ENCODE measurements around the gene HMGCS1. TPM values are rescaled to one million over a fixed set of nuclear protein-coding genes. Genes with fewer than 3 reads are reported as not detected.
"Not testable (repeated sequence)": the region's sequence is repeated elsewhere in the genome, so short reads cannot be mapped to it uniquely, and the experiment has no call there.

HMGCS1 gene
- total RNA-seq, 1 donor from 2014 or later: 146 TPM

GRCh38 chr5:43273552-43273951, 39.7 kb downstream of the HMGCS1 start:
- Mint-ChIP-seq H3K27me3 (ENCODE audit: low read depth, unreplicated experiment) (peaks cover 11% of the 10 kb centered on the region), H3K9me3 (ENCODE audit: unreplicated experiment) (peaks cover 6% of the 10 kb centered on the region), H3K36me3 (ENCODE audit: low read depth, unreplicated experiment) (peaks cover 1% of the 10 kb centered on the region), H3K27ac (ENCODE audit: unreplicated experiment) (no peak overlapping the region), H3K4me3 (ENCODE audit: unreplicated experiment) (no peak overlapping the region), H3K4me1 (ENCODE audit: low read depth, unreplicated experiment) (no peaks in the 10 kb centered on the region)
- Histone ChIP-seq H2AFZ (ENCODE audit: low read depth, low read length) (no peak overlapping the region), H3K9me3 (ENCODE audit: insufficient read depth, low read depth, low read length) (no peaks in the 10 kb centered on the region), H3K27ac (ENCODE audit: low read depth, low read length) (no peak overlapping the region), H3K9ac (ENCODE audit: low read length) (no peak overlapping the region), H3K36me3 (ENCODE audit: insufficient read depth, low read length) (no peaks in the 10 kb centered on the region), H3K4me2 (ENCODE audit: low read length) (no peak overlapping the region), H3K27me3 (ENCODE audit: insufficient read depth, low read length) (peaks cover 3% of the 10 kb centered on the region), H3K4me1 (ENCODE audit: insufficient read depth, low read length) (no peaks in the 10 kb centered on the region), H3K4me3 (ENCODE audit: insufficient read depth, low read depth, low read length) (no peak overlapping the region), H4K20me1 (ENCODE audit: insufficient read depth, low read length) (no peaks in the 10 kb centered on the region), H3K79me2 (ENCODE audit: insufficient read depth, low read length) (no peaks in the 10 kb centered on the region)
- DNase-seq (ENCODE audit: low read depth) (no peak), FAIRE-seq (no peak)
- TF ChIP-seq EZH2 (IDR thresholded peaks at IDR 0.05; ENCODE audit: insufficient read depth, low read length): no peak

- peaks cover 5% of the 10 kb centered on the region for H3K27me3 Mint-ChIP-seq (ENCODE audit: low read depth, unreplicated experiment)
- no peaks in the 10 kb centered on the region for H3K4me1 ChIP-seq (ENCODE audit: insufficient read depth, low read length)
- H3K9ac ChIP-seq (ENCODE audit: low read length): no peak overlapping the region
- no peaks in the 10 kb centered on the region for H3K9me3 ChIP-seq (ENCODE audit: insufficient read depth, low read depth, low read length)
- H2AFZ ChIP-seq (ENCODE audit: low read depth, low read length): no peak overlapping the region
- FAIRE-seq (no peak), DNase-seq (ENCODE audit: low read depth) (no peak)
- no peaks in the 10 kb centered on the region for H3K36me3 ChIP-seq (ENCODE audit: insufficient read depth, low read length)
- H3K4me1 Mint-ChIP-seq (ENCODE audit: low read depth, unreplicated experiment): no peaks in the 10 kb centered on the region
- no peaks in the 10 kb centered on the region for H3K36me3 Mint-ChIP-seq (ENCODE audit: low read depth, unreplicated experiment)
- no peaks in the 10 kb centered on the region for H3K79me2 ChIP-seq (ENCODE audit: insufficient read depth, low read length)
- no peak overlapping the region for H3K27ac ChIP-seq (ENCODE audit: low read depth, low read length)
- peaks cover 6% of the 10 kb centered on the region for H3K9me3 Mint-ChIP-seq (ENCODE audit: unreplicated experiment)
- H4K20me1 ChIP-seq (ENCODE audit: insufficient read depth, low read length): no peaks in the 10 kb centered on the region
- H3K27ac Mint-ChIP-seq (ENCODE audit: unreplicated experiment): no peak overlapping the region
- no peak overlapping the region for H3K4me3 ChIP-seq (ENCODE audit: insufficient read depth, low read depth, low read length)
- no peak for TF ChIP-seq EZH2 (IDR thresholded peaks at IDR 0.05; ENCODE audit: insufficient read depth, low read length)
- no peak for TF ChIP-seq CTCF (IDR thresholded peaks at IDR 0.05; ENCODE audit: insufficient read depth, low read depth, low read length)
- H3K4me3 Mint-ChIP-seq (ENCODE audit: unreplicated experiment): no peak overlapping the region
- no peaks in the 10 kb centered on the region for H3K27me3 ChIP-seq (ENCODE audit: insufficient read depth, low read length)
- H3K4me2 ChIP-seq (ENCODE audit: low read length): no peak overlapping the region
Measured at GRCh38 chr5:43270645-43271044, 42.6 kb downstream of the HMGCS1 start.

- H3K27ac ChIP-seq (ENCODE audit: low read depth, low read length): no peak overlapping the region
- Mint-ChIP-seq H3K27me3 (ENCODE audit: low read depth, unreplicated experiment) (peaks cover 6% of the 10 kb centered on the region), H3K9me3 (ENCODE audit: unreplicated experiment) (peaks cover 4% of the 10 kb centered on the region), H3K36me3 (ENCODE audit: low read depth, unreplicated experiment) (no peaks in the 10 kb centered on the region), H3K4me3 (ENCODE audit: unreplicated experiment) (no peak overlapping the region), H3K27ac (ENCODE audit: unreplicated experiment) (no peak overlapping the region), H3K4me1 (ENCODE audit: low read depth, unreplicated experiment) (no peaks in the 10 kb centered on the region)
- H3K9ac ChIP-seq (ENCODE audit: low read length): no peak overlapping the region
- H3K9me3 ChIP-seq (ENCODE audit: insufficient read depth, low read depth, low read length): no peaks in the 10 kb centered on the region
- no peak overlapping the region for H2AFZ ChIP-seq (ENCODE audit: low read depth, low read length)
- no peaks in the 10 kb centered on the region for H3K4me1 ChIP-seq (ENCODE audit: insufficient read depth, low read length)
- no peaks in the 10 kb centered on the region for H4K20me1 ChIP-seq (ENCODE audit: insufficient read depth, low read length)
- no peak overlapping the region for H3K4me3 ChIP-seq (ENCODE audit: insufficient read depth, low read depth, low read length)
- FAIRE-seq: no peak
- no peaks in the 10 kb centered on the region for H3K36me3 ChIP-seq (ENCODE audit: insufficient read depth, low read length)
- DNase-seq (ENCODE audit: low read depth): no peak
- no peak overlapping the region for H3K4me2 ChIP-seq (ENCODE audit: low read length)
- no peaks in the 10 kb centered on the region for H3K27me3 ChIP-seq (ENCODE audit: insufficient read depth, low read length)
- TF ChIP-seq EZH2 (IDR thresholded peaks at IDR 0.05; ENCODE audit: insufficient read depth, low read length): no peak
- no peaks in the 10 kb centered on the region for H3K79me2 ChIP-seq (ENCODE audit: insufficient read depth, low read length)
Measured at GRCh38 chr5:43268188-43268820, 44.9 kb downstream of the HMGCS1 start.

GRCh38 chr5:43262269-43262668, 50.9 kb downstream of the HMGCS1 start:
- not testable (repeated sequence) for H3K9me3 Mint-ChIP-seq (ENCODE audit: unreplicated experiment); H3K36me3 Mint-ChIP-seq (ENCODE audit: low read depth, unreplicated experiment); H3K4me3 ChIP-seq (ENCODE audit: insufficient read depth, low read depth, low read length); H4K20me1 ChIP-seq (ENCODE audit: insufficient read depth, low read length); H3K4me2 ChIP-seq (ENCODE audit: low read length); H3K27me3 ChIP-seq (ENCODE audit: insufficient read depth, low read length); H3K9me3 ChIP-seq (ENCODE audit: insufficient read depth, low read depth, low read length); H2AFZ ChIP-seq (ENCODE audit: low read depth, low read length); H3K4me3 Mint-ChIP-seq (ENCODE audit: unreplicated experiment); H3K4me1 Mint-ChIP-seq (ENCODE audit: low read depth, unreplicated experiment); DNase-seq (ENCODE audit: low read depth); FAIRE-seq; H3K4me1 ChIP-seq (ENCODE audit: insufficient read depth, low read length); H3K9ac ChIP-seq (ENCODE audit: low read length); H3K27ac Mint-ChIP-seq (ENCODE audit: unreplicated experiment); H3K79me2 ChIP-seq (ENCODE audit: insufficient read depth, low read length); H3K36me3 ChIP-seq (ENCODE audit: insufficient read depth, low read length); H3K27ac ChIP-seq (ENCODE audit: low read depth, low read length)
- H3K27me3 Mint-ChIP-seq (ENCODE audit: low read depth, unreplicated experiment): peaks cover 11% of the 10 kb centered on the region

Data from astrocyte (in vitro differentiated cells and primary cell).